SK-N-SH (cell line): ENCODE data around the gene TANC1. TPM values are rescaled to one million over a fixed set of nuclear protein-coding genes. Genes with fewer than 3 reads are reported as not detected.

Experiments
- CTCF ChIA-PET: fragments of 300-600, 350-600 bp; formaldehyde crosslinking; extraction: SDS; loops from one replicate; lab custom pipeline; 2021; lab: Yijun Ruan, JAX
- POLR2A ChIA-PET: fragments of 350-600 bp; sonication (Branson Sonifier 250); formaldehyde crosslinking; extraction: SDS; loops from one replicate; lab custom pipeline; 2020; ENCODE audit warnings: antibody characterized with exemption, inconsistent platforms; lab: Yijun Ruan, JAX
- DNase-seq: peaks from one replicate; pipeline ENCODE4 v3.0.0; 2012
- H2AFZ ChIP-seq: fragments of 200-600 bp; sonication (generic); 2 replicates; pipeline ENCODE4 v1.8.1; 2016; ENCODE audit warnings: antibody characterized with exemption, mild to moderate bottlenecking, low read depth
- H3F3A ChIP-seq: fragments of 200-600 bp; sonication (generic); replicated peaks from 2 replicates; pipeline ENCODE3; 2016; ENCODE audit warnings: antibody characterized with exemption, mild to moderate bottlenecking; ENCODE audit not compliant: insufficient read depth
- H3K27ac ChIP-seq, 2 experiments: fragments of 200-500 bp in 1 of 2; fragments of 200-600 bp in 1 of 2; sonication (Bioruptor generic) in 1 of 2; sonication (generic), shearing (Covaris generic) in 1 of 2; 2 replicates each; pipeline versions ENCODE4 v1.5.1 to v1.6.1; 2014 to 2016; ENCODE audit warnings: low read depth in 2 of 2, inconsistent platforms in 1 of 2, low read length in 1 of 2, mild to moderate bottlenecking in 1 of 2, mixed read lengths in 1 of 2
- H3K27me3 ChIP-seq: fragments of 200-600 bp; sonication (generic), shearing (Covaris generic); 2 replicates; pipeline ENCODE4 v1.6.1; 2016; ENCODE audit warnings: mixed run types; ENCODE audit not compliant: insufficient read depth
- H3K36me3 ChIP-seq, 2 experiments: fragments of 200-500 bp in 1 of 2; fragments of 200-600 bp in 1 of 2; sonication (Bioruptor generic) in 1 of 2; sonication (generic) in 1 of 2; replicated peaks in 1 of 2; 2 replicates each; pipeline versions ENCODE3 to v1.5.1; 2014 to 2016; ENCODE audit warnings: low read length in 1 of 2, mild to moderate bottlenecking in 1 of 2; ENCODE audit not compliant: insufficient read depth in 2 of 2, control insufficient read depth in 1 of 2
- H3K4me1 ChIP-seq, 2 experiments: fragments of 200-500 bp in 1 of 2; fragments of 200-600 bp in 1 of 2; sonication (Bioruptor generic) in 1 of 2; sonication (generic), shearing (Covaris generic) in 1 of 2; 2 replicates each; pipeline versions ENCODE4 v1.5.1 to v1.6.1; 2014 to 2016; ENCODE audit warnings: low read depth in 1 of 2, low read length in 1 of 2, mixed run types in 1 of 2; ENCODE audit not compliant: insufficient read depth in 2 of 2, control insufficient read depth in 1 of 2
- H3K4me2 ChIP-seq: fragments of 200-600 bp; sonication (generic), shearing (Covaris generic); 2 replicates; pipeline ENCODE4 v1.6.1; 2017; ENCODE audit warnings: mixed run types
- H3K4me3 ChIP-seq, 2 experiments: fragments of 200-500 bp in 1 of 2; fragments of 200-600 bp in 1 of 2; sonication (Bioruptor generic) in 1 of 2; sonication (generic), shearing (Covaris generic) in 1 of 2; 2 replicates each; pipeline versions ENCODE4 v1.5.1 to v1.8.1; 2014 to 2016; ENCODE audit warnings: low read depth in 2 of 2, inconsistent platforms in 1 of 2, low read length in 1 of 2, mild to moderate bottlenecking in 1 of 2, mixed read lengths in 1 of 2, moderate library complexity in 1 of 2
- H3K79me2 ChIP-seq: fragments of 200-600 bp; sonication (generic); 2 replicates; pipeline ENCODE4 v1.8.1; 2017; ENCODE audit warnings: mild to moderate bottlenecking; ENCODE audit not compliant: insufficient read depth
- H3K9ac ChIP-seq: fragments of 200-600 bp; sonication (generic); 2 replicates; pipeline ENCODE4 v1.6.1; 2017; ENCODE audit warnings: mixed run types
- H3K9me2 ChIP-seq: fragments of 200-600 bp; sonication (generic); 2 replicates; pipeline ENCODE4 v1.6.1; 2017; ENCODE audit warnings: mixed run types
- H3K9me3 ChIP-seq: fragments of 200-600 bp; sonication (generic); 2 replicates; pipeline ENCODE4 v1.6.1; 2017; ENCODE audit warnings: mixed run types, mild to moderate bottlenecking, moderate library complexity
- H4K20me1 ChIP-seq: fragments of 200-600 bp; sonication (generic); 2 replicates; pipeline ENCODE4 v1.6.1; 2017; ENCODE audit warnings: mild to moderate bottlenecking, mixed run types; ENCODE audit not compliant: insufficient read depth
- ELF1 ChIP-seq: IDR thresholded peaks from 2 replicates; pipeline ENCODE4 v1.4.0; 2012
- EP300 ChIP-seq, 2 experiments: IDR thresholded peaks; 2 replicates each; pipeline versions ENCODE4 v1.4.0 to v1.6.1; 2012; ENCODE audit warnings: borderline replicate concordance in 1 of 2, low read depth in 1 of 2, low read length in 1 of 2
- EZH2phosphoT487 ChIP-seq: fragments of 200-600 bp; sonication (generic); IDR thresholded peaks from 2 replicates; pipeline ENCODE4 v1.6.1; 2017; ENCODE audit warnings: low read depth, mixed run types, mild to moderate bottlenecking, antibody characterized with exemption, moderate library complexity, borderline replicate concordance
- FOSL2 ChIP-seq: IDR thresholded peaks from 2 replicates; pipeline ENCODE4 v1.4.0; 2012; ENCODE audit warnings: low read depth, mild to moderate bottlenecking, moderate library complexity, borderline replicate concordance
- MEF2A ChIP-seq: IDR thresholded peaks from 2 replicates; pipeline ENCODE4 v1.4.0; 2012; ENCODE audit warnings: low read depth, borderline replicate concordance
- NRF1 ChIP-seq: IDR thresholded peaks from 2 replicates; pipeline ENCODE4 v1.6.1; 2012; ENCODE audit warnings: low read depth, mild to moderate bottlenecking, low read length
- POLR2AphosphoS5 ChIP-seq: IDR thresholded peaks from 2 replicates; pipeline ENCODE4 v1.6.1; 2012; ENCODE audit warnings: low read depth, low read length
- RXRA ChIP-seq: IDR thresholded peaks from 2 replicates; pipeline ENCODE4 v1.4.0; 2012; ENCODE audit warnings: low read depth, mild to moderate bottlenecking, borderline replicate concordance
- SIN3A ChIP-seq: IDR thresholded peaks from 2 replicates; pipeline ENCODE4 v1.6.1; 2012; ENCODE audit warnings: low read depth, mild to moderate bottlenecking, low read length, moderate library complexity, borderline replicate concordance
- TAF1 ChIP-seq: IDR thresholded peaks from 2 replicates; pipeline ENCODE4 v1.6.1; 2012; ENCODE audit warnings: low read depth, mild to moderate bottlenecking, low read length, moderate library complexity, borderline replicate concordance
- TCF12 ChIP-seq: IDR thresholded peaks from 2 replicates; pipeline ENCODE4 v1.4.0; 2012
- YY1 ChIP-seq: IDR thresholded peaks from 2 replicates; pipeline ENCODE4 v1.4.0; 2012; ENCODE audit warnings: low read depth, mild to moderate bottlenecking
- WGBS: methylation state at CpG from one replicate; pipeline ENCODE4 v1.1.6; 2017; ENCODE audit warnings: low lambda C conversion rate; 5-methylcytosine and 5-hydroxymethylcytosine counted together
- polyA plus RNA-seq, 3 experiments: library from polyadenylated mRNA; depleted of rRNA; stranded (reverse); fragments of >200 nt; gene quantifications; 2 replicates each; pipeline ENCODE4 v1.2.3, GENCODE V29; 2012
- TF ChIP-seq, protein P1 (sequence below): fragments of 200-600 bp; sonication (generic); IDR thresholded peaks from 2 replicates; pipeline ENCODE4 v1.6.1; 2017; ENCODE audit warnings: antibody characterized with exemption, mild to moderate bottlenecking, moderate library complexity
- TF ChIP-seq, protein P2 (sequence below): fragments of 150-350 bp; IDR thresholded peaks from 2 replicates; pipeline ENCODE4 v1.6.1; 2016; ENCODE audit warnings: mild to moderate bottlenecking, low read depth, low read length
- TF ChIP-seq, protein P3 (sequence below): fragments of 150-350 bp; IDR thresholded peaks from 2 replicates; pipeline ENCODE4 v1.6.1; 2017; ENCODE audit warnings: antibody characterized with exemption, low read length, low read depth, borderline replicate concordance

Gene TANC1
- polyA plus RNA-seq, 1 of the 3 experiments (the other 2 are of a cell fraction), result 19.2 TPM

DNA sequence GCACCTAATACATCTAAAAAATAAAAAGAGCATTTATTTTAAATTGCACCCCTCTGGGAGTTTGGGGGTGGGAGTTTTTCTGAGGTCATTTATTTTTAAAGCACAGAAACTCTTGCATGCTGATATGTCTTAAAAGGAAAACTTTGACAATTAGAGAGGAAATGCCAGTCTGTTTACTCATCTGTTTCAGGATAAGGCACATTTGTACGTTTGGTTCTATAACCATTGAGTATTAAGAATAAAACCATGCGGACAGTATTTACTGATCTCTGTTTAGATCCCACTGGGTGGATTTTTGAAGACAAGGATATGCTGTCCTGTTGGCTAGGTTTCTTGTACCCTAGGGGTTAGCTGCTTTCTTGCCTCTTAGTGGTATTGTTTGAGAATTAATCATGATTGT is 122.9 kb downstream of the TANC1 start (continued):
- TF ChIP-seq TCF12, result peak; percentile 42
- no peak for TF ChIP-seq SIN3A
- TF ChIP-seq FOSL2, result peak; percentile 45; the same call in 1 of the 2 replicates
- TF ChIP-seq TAF1, result no peak
- TF ChIP-seq, protein P1, sequence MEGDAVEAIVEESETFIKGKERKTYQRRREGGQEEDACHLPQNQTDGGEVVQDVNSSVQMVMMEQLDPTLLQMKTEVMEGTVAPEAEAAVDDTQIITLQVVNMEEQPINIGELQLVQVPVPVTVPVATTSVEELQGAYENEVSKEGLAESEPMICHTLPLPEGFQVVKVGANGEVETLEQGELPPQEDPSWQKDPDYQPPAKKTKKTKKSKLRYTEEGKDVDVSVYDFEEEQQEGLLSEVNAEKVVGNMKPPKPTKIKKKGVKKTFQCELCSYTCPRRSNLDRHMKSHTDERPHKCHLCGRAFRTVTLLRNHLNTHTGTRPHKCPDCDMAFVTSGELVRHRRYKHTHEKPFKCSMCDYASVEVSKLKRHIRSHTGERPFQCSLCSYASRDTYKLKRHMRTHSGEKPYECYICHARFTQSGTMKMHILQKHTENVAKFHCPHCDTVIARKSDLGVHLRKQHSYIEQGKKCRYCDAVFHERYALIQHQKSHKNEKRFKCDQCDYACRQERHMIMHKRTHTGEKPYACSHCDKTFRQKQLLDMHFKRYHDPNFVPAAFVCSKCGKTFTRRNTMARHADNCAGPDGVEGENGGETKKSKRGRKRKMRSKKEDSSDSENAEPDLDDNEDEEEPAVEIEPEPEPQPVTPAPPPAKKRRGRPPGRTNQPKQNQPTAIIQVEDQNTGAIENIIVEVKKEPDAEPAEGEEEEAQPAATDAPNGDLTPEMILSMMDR, result no peak
- TF ChIP-seq ELF1, result no peak
- TF ChIP-seq MEF2A, result no peak
- peak; percentile 40; the same call in 1 of the 2 replicates for TF ChIP-seq RXRA
- no peak for TF ChIP-seq NRF1

DNA sequence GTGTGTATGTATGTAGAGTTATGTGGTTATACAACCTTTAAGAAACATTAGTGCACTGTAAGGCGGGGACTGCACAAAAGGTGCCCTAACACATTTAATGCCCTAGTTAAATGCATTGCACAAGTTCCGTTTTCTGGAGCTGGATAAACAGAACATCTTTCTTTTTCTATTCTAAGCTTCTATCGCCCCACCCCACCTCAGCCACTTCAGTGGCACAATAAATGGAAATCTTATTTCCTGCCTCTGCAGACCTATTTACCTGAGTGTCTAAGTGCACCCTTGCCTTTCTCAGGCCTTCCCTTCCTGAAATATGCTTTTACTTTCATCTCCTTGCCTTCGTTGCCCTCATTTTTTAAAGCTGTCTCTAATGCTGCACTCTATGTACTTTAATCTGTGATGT is 123.5 kb downstream of the TANC1 start:
- H3K4me1 ChIP-seq, result peaks cover 20 to 21% of the 10 kb centered on the region in 2 experiments
- H3K9me3 ChIP-seq, result no peaks in the 10 kb centered on the region
- peak overlapping the region; percentile 77 for H3K4me2 ChIP-seq
- WGBS, result 88% methylated on average over 4 of the region's 4 CpGs
- H3K27me3 ChIP-seq, result no peaks in the 10 kb centered on the region
- H4K20me1 ChIP-seq, result no peaks in the 10 kb centered on the region
- ChIA-PET POLR2A (no interaction called here), CTCF (interaction anchor here (1.2 to 1.9 kb wide), 2 partner anchors 27 to 56 kb away, joined by 4 to 5 read pairs; no protein-coding TSS in a partner anchor)
- no peaks in the 10 kb centered on the region for H3K9me2 ChIP-seq
- H3K27ac ChIP-seq, result peak overlapping the region; percentile 18 to 89; a peak in 3 of 4 replicates
- H3K36me3 ChIP-seq, result peaks cover 0 to 3% of the 10 kb centered on the region in 2 experiments
- DNase-seq, result no peak
- TF ChIP-seq POLR2AphosphoS5 (no peak), EP300 (IDR thresholded peaks at IDR 0.05; ENCODE audit: borderline replicate concordance in 1 of 2, low read depth in 1 of 2, low read length in 1 of 2) (no peak)
- TF ChIP-seq, protein P2, sequence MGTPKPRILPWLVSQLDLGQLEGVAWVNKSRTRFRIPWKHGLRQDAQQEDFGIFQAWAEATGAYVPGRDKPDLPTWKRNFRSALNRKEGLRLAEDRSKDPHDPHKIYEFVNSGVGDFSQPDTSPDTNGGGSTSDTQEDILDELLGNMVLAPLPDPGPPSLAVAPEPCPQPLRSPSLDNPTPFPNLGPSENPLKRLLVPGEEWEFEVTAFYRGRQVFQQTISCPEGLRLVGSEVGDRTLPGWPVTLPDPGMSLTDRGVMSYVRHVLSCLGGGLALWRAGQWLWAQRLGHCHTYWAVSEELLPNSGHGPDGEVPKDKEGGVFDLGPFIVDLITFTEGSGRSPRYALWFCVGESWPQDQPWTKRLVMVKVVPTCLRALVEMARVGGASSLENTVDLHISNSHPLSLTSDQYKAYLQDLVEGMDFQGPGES, result no peak
- TF ChIP-seq, all 33 proteins: peak for 0
- Histone ChIP-seq H3F3A (peaks cover 13% of the 10 kb centered on the region), H2AFZ (no peak overlapping the region), H3K9ac (peak overlapping the region; percentile 66; the same call in 1 of the 2 replicates), H3K4me3 (peak overlapping the region in 1 of 2 experiments; percentile 11; a peak in 1 of 4 replicates), H3K79me2 (peaks cover 57% of the 10 kb centered on the region; the same call in 1 of the 2 replicates)

DNA sequence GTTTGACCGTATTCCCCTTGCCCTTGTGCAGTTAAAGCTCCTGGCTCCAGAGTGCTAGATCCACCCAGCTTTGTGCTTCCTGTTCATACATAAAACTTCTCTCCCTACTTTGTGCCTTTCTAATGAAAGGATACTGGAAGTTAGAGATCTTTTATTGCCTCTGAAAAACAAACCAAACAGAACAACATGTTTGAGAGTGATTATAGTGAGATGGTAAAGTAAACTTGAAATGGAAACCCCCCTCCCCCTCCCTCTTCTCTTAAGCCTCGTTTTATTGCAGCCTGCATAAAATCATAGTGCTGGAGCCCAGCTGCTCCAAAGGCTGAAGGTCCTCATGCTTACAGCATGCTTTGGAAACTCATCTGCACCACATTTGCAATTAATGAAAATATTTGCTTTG is 125.1 kb downstream of the TANC1 start:
- Histone ChIP-seq H3K4me3 (no peak overlapping the region), H3K79me2 (peaks cover 48% of the 10 kb centered on the region; the same call in 1 of the 2 replicates), H3K4me1 (peaks cover 21 to 25% of the 10 kb centered on the region in 2 experiments), H4K20me1 (no peaks in the 10 kb centered on the region), H3K36me3 (peaks cover 5 to 12% of the 10 kb centered on the region in 2 experiments), H3K4me2 (no peak overlapping the region), H3K27ac (peak overlapping the region in 1 of 2 experiments; percentile 3; a peak in 2 of 4 replicates), H3K9me2 (no peaks in the 10 kb centered on the region), H2AFZ (no peak overlapping the region), H3F3A (peaks cover 16% of the 10 kb centered on the region), H3K9me3 (no peaks in the 10 kb centered on the region), H3K27me3 (no peaks in the 10 kb centered on the region), H3K9ac (no peak overlapping the region)
- DNase-seq, result no peak
- TF ChIP-seq EZH2phosphoT487 (no peak), YY1 (no peak)
- TF ChIP-seq, protein P3, sequence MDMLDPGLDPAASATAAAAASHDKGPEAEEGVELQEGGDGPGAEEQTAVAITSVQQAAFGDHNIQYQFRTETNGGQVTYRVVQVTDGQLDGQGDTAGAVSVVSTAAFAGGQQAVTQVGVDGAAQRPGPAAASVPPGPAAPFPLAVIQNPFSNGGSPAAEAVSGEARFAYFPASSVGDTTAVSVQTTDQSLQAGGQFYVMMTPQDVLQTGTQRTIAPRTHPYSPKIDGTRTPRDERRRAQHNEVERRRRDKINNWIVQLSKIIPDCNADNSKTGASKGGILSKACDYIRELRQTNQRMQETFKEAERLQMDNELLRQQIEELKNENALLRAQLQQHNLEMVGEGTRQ, result no peak
- 53% methylated on average over 2 of the region's 2 CpGs for WGBS
- CTCF ChIA-PET, result interaction anchor here (1.1 to 1.9 kb wide), 3 partner anchors 15 to 139 kb away, joined by 3 to 5 read pairs (median 3); no protein-coding TSS in a partner anchor
- POLR2A ChIA-PET, result no interaction called here
